Activated CD4-positive, alpha-beta T cell treated with anti-CD3 and anti-CD28 coated beads, Interleukin-10, Interleukin-2, amounts not matched to agents 100 ng/mL and 50 ng/mL, durations not matched to agents 16 hours and 8 hours (primary cell): ENCODE measurements around the gene PLCB1.
A peak's percentile ranks its signal among the peaks of the same experiment; 100 is the strongest.
"Not testable (repeated sequence)": the region's sequence is repeated elsewhere in the genome, so short reads cannot be mapped to it uniquely, and the experiment has no call there.

Source experiments
- DNase-seq: peaks from one replicate; pipeline ENCODE4 v3.0.0-alpha.2; 2020

The PLCB1 gene

DNA sequence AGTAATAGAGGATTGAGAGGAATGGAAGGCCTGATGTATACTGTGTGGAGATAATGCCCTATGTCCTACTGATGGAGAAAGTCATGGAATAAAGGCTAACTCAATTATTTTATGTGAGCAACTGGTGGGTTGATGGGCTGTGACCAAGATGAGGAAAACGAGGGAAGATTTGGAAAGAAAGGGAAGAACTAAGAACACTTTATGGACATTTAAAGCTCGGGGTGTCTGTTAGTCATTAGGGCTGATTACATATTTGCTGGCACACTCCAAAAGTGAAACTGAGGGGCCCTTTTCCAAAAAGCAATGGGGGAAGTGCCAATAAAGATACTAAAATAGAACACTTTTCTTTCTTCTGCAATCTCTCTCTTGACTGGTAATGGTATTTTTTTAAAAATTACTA is 439.5 kb downstream of the PLCB1 start:
- DNase-seq: no peak

DNA sequence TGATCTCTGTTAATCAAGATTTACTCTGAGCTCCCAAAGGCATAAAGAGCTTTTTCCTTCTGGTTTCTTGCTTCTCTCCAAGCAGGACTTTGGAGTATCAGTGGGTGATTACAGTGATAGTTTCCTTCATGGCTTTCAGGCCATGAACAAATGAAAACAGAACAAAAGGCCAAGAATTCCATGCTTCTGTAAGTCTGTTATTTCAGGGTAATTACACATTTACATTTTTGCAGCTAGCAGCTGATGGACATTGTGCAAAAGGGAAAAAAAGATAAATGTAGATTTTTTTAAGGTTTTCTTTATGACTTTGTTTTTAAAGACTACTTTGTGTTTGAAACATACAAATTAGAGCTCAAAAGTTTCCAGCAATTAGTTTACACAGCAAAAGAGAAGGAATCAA is 441.6 kb downstream of the PLCB1 start:
- no peak for DNase-seq

DNA sequence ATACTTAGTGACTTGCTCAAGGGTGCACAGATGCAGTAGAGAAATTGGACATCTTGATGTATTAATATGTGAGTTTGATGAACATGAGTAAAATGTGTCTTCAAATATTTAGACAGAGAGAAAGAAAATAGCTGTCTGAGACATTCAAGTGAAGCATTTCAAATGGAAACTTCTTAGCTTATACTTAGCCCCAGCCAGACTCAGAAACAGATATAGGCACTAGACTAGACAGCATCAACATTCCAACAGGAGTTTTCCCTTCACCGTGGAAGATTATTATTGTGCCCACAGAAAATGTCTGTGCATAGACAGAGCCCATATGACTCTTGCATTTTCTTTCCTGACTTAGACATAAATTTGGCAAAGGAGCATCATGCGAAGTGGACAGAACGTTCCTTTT is 443.0 kb downstream of the PLCB1 start:
- no peak for DNase-seq

DNA sequence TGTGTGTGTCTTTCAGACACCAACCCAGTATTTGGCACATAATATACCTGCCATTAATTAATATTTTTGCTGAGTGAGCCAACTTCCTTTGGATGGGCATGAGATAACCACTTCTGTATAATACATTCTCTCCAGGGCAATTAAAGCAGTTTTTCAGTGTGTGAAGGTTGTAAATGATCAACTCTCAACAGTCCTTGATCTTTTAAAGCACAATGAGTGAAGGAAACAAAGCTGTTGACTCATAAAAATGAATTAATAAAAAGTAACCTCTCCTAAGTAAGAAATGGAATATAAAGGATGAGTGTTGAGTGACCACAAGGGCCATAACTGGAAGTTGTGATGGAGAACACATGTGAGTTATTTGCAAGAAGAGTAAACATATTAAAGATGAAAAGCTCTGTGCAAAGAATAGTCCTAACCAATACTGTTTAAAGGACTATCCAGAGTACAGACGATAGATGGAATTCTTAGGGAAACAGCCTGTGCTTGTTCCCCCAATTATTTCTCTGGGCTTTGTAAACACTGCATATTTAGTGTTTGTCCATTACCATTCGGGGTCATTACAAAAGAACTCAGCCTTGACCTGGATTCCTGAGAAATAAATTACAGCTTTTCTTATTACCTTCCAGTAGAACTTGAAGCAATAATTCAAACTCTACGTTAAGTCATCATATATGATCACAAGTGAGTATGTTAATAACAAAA is 446.2 kb downstream of the PLCB1 start:
- DNase-seq: no peak

DNA sequence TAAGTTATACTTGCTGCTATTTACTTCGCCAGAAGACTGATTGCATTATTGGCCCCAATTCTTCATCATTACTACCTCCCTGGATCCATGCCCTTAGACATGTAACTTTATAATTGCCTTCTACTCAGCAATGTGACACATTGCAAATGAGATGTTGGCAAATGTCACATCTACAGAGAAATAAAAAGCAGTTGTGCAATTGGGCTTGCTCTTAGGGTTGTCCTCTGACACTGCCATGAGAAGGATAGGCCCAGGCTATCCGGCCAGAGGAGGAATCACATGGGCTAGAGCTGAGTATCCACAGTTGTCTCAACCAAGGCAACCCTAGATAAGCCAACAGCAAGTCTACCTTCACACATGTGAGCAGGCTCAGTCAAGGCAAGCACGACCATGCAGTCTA is 447.0 kb downstream of the PLCB1 start:
- DNase-seq: no peak

DNA sequence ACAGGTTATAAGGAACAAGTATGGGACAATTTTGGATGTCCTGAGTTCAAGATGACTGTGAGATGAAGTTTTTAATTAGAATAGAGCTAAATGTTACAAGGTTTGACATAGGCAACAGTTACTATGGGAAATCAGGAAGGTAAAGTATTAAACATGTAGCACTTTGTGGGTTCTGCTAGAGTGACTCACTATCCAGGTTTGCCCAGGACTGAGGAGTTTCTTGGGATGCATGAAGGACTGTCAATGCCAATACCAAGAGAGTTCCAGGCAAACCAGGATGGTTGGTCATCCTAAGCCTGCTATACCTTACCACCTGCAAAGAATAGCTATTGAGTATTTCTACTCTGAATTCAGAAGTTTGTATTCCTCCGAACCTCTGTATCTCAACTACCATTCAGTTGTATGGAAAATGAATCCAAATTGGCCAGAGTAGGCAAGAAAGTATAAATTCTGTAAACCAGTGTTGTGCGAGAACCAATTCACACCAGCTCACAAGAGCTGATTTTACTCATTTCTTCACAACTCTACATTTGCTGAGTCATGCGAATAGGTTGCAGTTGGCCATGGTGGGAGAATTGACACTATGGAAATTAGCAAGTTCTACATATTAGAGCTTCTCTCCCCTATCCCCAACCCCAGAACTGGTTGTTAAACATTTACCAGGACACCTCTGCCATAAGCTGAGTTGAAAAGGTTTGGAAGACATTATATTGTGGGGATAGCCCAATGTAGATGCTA is 449.5 kb downstream of the PLCB1 start:
- no peak for DNase-seq

DNA sequence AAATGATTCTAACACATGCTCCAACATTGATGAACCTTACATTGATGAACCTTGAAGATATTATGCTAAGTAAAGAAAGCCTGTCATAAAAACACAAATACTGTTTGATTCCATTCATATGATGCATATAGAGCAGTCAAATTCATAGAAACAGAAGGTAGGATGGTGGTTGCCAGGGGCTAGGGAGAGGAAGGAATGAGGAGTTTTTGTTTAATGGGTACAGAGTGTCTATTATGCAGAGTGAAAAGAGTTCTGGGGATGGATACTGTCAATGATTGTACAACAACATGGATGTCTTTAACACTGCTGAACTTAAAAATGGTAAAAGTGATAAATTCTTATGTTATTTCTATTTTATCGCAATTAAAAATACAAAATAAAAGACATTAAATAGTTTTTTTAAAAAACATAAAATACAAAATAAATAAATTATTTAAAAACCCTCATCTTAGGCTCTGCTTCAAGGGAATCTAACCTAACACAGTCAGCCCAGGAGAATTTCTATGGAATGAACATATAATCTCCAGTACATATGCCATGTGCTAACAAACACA is 451.0 kb downstream of the PLCB1 start:
- no peak for DNase-seq

DNA sequence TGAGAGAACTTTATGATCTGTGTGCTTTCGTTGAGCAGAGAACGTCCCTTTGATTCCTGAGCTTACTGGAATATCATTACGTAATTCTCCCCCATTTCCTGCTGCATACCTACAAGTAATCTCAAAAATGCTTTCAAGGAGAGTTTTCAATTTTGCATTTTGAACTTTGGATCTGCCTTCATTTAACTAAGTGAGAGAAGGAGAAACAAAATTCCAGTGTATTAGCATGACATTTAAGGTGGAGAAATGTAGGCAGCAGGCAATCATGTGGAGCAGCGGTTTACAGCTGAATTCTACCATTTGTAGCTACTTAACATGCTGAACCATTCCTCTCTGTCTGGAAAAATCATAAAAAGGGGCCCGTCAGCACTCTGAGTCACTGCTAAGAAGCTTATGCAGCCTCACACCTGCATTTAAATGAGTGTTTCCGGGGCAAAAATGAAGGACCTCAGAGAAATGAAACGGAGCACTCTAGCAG is 451.5 kb downstream of the PLCB1 start:
- no peak for DNase-seq

DNA sequence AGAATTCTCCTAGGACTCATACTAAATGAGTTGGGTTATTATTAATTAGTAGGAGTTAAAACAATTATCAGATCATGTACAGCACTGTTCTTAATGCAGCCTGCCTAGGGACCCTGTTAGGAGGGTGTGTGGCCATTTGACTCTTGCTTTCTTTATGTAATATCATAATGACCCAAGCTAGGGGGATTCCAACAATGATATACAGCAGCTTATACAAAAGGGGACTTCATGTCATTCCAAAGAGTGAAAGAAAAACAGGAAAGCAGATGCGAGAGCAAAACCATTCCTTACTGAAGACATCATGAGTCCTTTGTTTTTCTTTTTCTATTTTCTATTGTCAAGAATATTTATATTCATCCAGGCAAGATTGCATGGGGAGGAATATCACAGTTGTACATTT is 455.2 kb downstream of the PLCB1 start:
- DNase-seq: no peak

DNA sequence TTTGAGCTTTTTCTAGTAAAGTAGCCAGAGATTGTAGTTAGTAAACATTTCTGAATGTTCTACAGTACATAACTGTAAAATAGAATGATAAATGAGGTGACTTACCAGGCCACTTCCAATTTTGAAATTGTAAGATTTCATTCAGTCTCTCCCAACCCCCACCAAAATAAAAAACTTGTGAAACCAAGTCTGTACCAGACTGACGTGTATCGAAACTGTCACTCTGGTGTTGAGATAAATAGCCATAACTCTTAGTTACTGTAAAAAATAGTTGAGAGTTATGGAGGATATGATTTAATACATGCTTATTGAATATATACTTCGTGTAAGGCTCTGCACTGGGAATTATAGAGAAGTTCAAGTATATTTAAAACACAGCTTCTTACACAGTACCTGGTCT is 455.7 kb downstream of the PLCB1 start:
- DNase-seq: peak; percentile 4

DNA sequence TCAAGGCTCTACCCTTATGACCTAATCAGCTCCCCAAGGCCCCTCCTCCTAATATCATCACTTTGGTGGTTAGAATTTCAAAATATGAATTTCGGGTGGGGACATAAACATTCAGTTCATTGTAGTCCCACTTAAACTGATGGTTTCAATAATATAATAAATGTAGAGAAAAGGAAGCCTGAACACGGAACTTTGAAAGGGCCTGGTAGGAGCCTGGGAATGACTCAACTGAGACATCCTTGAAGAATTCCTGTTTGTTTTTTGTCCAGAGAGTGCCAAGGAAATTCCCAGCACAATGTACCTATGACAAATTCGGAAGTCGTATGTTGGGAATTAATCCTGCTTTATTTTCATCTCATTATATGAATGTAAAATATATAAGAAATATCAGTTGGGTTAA is 457.9 kb downstream of the PLCB1 start:
- no peak for DNase-seq

DNA sequence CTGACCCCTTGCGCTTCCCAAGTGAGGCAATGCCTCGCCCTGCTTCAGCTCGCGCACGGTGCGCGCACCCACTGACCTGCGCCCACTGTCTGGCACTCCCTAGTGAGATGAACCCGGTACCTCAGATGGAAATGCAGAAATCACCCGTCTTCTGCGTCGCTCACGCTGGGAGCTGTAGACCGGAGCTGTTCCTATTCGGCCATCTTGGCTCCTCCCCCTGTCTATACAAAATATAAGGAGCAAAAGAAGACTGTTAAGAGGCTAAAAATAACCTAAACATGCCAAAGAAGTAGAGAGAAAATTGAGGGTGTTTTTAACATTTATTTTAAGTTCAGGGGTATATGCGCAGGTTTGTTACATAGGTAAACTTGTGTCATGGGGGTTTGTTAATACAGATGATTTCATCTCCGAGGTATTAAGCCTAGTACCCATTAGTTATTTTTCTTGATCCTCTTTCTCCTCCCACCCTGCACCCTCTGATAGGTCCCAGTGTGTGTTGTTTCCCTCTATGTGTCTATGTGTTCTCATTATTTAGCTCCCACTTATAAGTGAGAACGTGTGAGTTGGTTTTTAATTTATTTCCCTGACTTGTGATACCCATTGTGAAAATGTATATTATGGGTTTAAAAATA is 469.0 kb downstream of the PLCB1 start:
- DNase-seq: not testable (repeated sequence)

DNA sequence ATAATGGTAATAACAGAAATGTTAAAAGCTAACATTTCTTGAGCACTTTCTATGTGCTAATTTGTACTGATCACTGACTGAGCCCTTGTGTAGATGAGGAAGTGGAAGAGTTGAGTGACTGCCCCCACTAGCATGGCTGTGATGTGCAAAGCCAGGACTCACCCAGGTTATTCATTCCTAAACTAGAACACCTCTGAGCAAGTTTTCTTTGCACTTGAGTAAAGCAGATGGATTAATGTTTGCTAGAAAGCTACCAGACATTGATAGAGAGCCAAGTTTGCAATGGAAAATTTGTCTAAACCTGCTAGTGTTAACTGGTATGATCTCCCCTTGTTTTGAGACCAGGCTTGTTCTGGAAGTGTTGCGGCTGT is 469.5 kb downstream of the PLCB1 start:
- peak; percentile 8 for DNase-seq

DNA sequence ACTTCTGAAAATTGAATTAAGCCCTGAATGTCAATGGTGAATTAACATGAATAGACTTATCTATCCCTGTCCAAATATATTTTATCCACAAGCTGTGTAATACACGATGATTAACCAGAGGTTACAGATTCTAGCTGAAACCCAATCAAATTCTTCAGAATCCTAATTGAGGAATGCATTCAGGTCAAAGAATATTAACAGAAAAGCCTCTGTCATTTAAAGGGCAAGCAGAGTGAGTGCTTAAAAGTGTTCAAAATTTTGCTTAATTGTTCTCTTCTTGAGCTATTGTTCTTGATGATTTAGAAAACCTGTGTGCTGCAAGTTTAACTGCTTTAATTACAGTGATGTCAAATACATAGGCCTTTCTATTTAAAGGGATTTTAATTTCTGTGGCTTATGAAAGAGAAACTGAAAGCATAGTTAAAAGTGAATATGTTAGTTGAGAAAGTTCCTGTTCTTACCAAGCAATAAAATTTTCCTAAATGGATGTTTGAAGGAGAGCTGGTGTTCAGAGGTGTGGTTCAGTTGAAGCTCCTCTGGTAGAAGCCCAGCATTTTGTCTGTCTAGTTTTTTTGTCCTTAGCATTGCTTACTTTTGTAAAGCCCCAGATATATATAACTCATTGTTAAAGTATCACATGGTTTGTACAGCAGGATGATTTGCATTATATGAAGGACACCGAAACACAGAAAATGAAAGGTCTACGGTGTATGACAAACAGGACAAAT is 470.5 kb downstream of the PLCB1 start:
- peak; percentile 3 for DNase-seq

DNA sequence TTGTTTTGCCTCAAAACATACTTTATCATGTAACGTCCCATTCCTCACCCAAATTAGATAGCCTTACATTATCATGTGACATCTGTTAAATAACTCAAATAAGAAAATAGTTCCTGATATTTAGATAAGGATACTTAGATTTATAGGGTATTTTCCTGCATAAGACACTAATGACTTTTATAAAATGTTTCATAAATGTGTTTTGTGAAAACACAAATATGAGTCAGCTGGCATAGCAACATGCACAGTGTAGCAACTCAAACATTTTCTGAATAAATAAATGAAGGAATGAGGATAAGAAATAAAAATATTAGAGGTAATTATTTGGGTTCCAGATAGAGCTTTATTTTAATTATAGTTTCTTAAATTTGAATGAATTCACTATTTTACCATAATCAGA is 476.4 kb downstream of the PLCB1 start:
- no peak for DNase-seq

DNA sequence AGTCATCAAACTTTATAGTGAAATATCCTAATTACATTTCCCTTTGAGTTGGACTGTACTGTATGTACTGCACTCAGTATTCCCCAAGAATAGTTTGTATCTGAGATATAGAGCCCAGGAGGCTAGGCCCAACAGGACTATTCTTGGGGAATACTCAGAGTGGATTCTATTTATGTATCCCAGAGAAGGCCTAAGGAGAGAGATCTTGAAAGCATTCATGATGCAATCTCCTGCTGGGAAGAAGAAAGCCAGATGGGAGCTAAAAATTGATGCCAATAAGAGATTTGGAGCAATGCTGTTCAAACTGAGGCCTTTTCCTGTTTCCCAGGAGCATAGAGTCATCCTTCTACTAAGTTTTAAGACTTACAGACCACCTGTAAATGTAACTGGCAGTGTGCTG is 484.7 kb downstream of the PLCB1 start:
- no peak for DNase-seq

DNA sequence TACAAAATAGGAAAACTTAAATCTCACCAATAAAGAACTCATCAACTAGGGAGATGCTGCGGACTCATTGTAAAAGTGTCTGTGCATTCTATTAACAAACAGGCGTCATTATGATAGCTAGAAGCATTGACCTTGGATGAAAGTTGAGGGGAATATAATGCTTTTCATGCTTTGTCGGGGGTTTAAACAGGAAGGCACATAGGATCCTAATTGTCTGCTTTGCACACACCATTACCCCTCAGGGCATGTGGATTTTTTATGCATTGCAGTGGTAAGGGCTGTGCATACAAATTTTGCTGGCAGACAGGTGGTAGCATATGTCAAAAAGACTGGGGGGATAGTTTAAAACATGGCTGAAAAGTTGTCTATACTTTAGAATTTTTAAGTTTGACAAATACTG is 488.9 kb downstream of the PLCB1 start:
- no peak for DNase-seq

DNA sequence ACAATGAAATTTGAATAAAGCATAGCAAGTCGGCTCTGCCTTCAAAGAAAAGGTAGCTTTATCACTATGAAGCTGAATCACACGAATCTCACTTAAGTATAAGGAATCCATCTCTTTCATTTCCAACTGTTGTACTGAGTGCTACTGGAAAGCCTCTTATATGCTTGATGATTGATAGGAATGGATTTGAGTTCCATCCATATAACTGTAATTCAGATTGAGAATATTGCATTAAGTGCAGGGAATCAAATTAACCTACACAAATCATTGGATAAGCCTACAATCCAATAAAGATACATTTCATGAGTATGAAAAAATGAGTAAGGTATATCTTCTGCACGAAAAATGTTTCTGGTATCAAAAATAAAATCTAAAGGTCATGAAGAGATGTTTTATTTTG is 492.0 kb downstream of the PLCB1 start:
- DNase-seq: no peak

DNA sequence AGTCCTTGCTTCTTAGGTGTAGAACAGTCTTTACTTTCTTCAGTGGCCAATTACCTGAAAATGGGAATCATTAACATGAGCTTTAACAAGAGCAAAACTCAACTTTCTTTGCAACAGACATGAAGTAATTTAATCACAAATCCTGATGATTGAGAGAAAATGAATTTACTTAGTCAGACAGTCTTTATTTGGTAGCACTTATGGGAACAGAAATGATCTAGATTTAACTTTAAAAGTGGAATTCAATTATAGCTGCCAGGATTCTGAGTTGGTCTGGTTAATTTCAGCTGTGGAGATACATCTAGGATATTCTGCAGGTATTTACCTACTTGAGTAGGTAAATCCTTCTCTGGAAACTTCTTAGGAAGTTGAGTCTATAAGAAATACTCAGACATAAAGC is 492.6 kb downstream of the PLCB1 start:
- DNase-seq: no peak

DNA sequence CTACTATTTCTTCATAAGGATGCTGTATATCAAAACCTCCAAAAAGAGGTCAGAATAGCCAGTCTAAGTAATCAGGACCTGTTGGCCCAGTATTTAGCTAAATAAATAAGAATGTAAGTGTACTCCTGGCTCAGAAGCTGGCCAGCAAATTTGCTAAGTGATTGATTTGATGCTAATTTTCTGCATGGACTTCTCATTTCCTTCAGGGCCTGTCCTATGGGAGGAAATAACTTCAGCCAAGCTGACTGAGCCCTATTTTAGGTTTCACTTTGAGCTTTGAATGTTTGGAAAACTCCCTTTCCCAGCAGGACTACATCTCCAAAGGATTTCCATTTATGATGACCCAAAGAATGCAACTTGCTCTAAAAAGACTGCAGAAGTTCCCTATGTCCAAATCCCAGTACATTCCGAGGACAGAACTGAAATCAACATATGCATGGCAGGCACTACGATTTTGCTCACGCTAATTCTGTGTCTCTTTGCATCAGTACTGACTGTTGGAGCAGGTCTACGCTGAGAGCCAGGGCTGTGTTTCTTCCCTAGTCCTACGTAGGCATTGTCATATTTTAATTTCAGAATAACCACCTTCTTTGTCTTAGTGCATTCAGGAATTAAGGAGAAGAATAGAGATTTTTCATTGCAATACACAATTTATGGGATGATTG is 495.4 kb downstream of the PLCB1 start:
- no peak for DNase-seq

DNA sequence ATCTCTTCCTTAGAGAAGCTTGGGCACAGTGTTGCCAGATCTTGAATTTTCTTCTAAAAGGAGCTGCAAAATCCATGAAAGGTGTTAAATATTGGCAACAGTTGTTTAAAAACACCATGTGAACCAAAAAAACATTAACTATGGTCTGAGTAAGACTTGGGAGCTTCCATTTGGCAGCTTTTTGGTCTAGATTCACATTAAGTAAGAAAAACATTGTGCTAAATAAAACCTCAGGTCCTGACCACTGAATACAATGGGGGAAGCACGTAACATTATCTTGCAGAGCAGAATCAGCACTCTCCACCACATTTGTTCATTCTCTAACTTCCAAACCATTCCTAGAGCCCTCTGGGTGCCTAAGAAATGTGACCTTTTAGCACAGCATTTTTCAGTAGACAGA is 499.2 kb downstream of the PLCB1 start:
- no peak for DNase-seq

DNA sequence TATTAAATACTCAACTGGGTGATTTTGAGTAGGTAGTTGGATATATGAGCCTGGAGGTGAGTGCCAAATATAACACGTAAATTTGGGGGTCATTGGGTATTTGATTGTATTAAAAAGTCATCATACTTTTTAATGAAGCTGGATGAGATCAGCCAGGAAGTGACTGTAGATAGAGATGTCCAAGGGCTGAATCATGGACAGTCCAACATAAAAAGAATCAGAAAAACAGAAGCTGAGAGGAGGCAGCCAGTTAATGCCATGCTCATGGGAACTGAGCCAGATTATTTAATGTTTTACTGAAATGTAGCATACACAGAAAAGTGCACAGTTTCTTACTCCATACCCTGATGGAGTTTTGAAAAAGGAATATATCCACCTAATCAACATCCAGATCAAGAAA is 501.3 kb downstream of the PLCB1 start:
- no peak for DNase-seq
